Natural killer cell (primary cell): Measurements from ENCODE around the gene ETNK1. TPM values are rescaled to one million over a fixed set of nuclear protein-coding genes. Genes with fewer than 3 reads are reported as not detected.

Experiments used
- ATAC-seq, 3 donors: fragments of 150-1000 bp in 2 of 3; fragments of 200-7000 bp in 1 of 3; cut with Tn5 transposase; 1 replicate in 1 of 3; 2 replicates in 2 of 3; pipeline ENCODE4 v1.10.0; 2021; ENCODE audit warnings: mild to moderate bottlenecking in 2 of 3, moderate library complexity in 2 of 3
- DNase-seq, 2 donors: peaks; one replicate each; pipeline versions ENCODE4 v3.0.0 to v3.0.0-alpha.2; 2013 to 2021; ENCODE audit warnings: mixed read lengths in 1 of 2
- H3K27ac ChIP-seq: one replicate; pipeline ENCODE4 v1.5.1; 2013; ENCODE audit warnings: mild to moderate bottlenecking, low read length
- H3K27me3 ChIP-seq: one replicate; pipeline ENCODE4 v1.6.1; 2013; ENCODE audit warnings: low read length; ENCODE audit not compliant: control insufficient read depth, insufficient read depth
- H3K36me3 ChIP-seq: one replicate; pipeline ENCODE4 v1.6.1; 2013; ENCODE audit warnings: low read length; ENCODE audit not compliant: control insufficient read depth, insufficient read depth
- H3K4me1 ChIP-seq: one replicate; pipeline ENCODE4 v1.6.1; 2013; ENCODE audit warnings: low read length; ENCODE audit not compliant: control insufficient read depth, insufficient read depth
- H3K4me3 ChIP-seq: one replicate; pipeline ENCODE4 v1.5.1; 2013; ENCODE audit warnings: low read length
- H3K9me3 ChIP-seq: one replicate; pipeline ENCODE4 v1.6.1; 2013; ENCODE audit warnings: low read length; ENCODE audit not compliant: control insufficient read depth, insufficient read depth
- H3K27ac Mint-ChIP-seq, 2 donors: one replicate each; pipeline ENCODE4 v1.8.0; 2022; ENCODE audit warnings: mild to moderate bottlenecking in 2 of 2, mixed read lengths in 2 of 2, moderate library complexity in 1 of 2
- H3K27me3 Mint-ChIP-seq, 2 donors: one replicate each; pipeline ENCODE4 v1.8.0; 2022; ENCODE audit warnings: low read depth in 2 of 2, mixed read lengths in 2 of 2
- H3K36me3 Mint-ChIP-seq: one replicate; pipeline ENCODE4 v1.8.0; 2022; ENCODE audit warnings: mixed read lengths
- H3K4me1 Mint-ChIP-seq, 2 donors: one replicate each; pipeline ENCODE4 v1.8.0; 2022; ENCODE audit warnings: mixed read lengths in 2 of 2
- H3K4me3 Mint-ChIP-seq: one replicate; pipeline ENCODE4 v1.8.0; 2022; ENCODE audit warnings: mild to moderate bottlenecking, moderate library complexity, mixed read lengths
- H3K9me3 Mint-ChIP-seq, 2 donors: one replicate each; pipeline ENCODE4 v1.8.0; 2022; ENCODE audit warnings: mixed read lengths in 2 of 2
- WGBS: methylation state at CpG from one replicate; pipeline ENCODE4 v1.1.7; 2013; ENCODE audit warnings: missing lambda C conversion rate; ENCODE audit not compliant: insufficient coverage; 5-methylcytosine and 5-hydroxymethylcytosine counted together
- intact Hi-C: fragments of 100-400 bp; cut with micrococcal nuclease; formaldehyde crosslinking; loops from one replicate; pipeline ENCODE4 v1.14.2; 2022
- total RNA-seq, 4 donors: library from RNA; stranded (reverse); fragments of 120-200 nt in 1 of 4; gene quantifications; one replicate each; pipeline versions ENCODE4 v1.2.3 to v1.2.4, GENCODE V29; 2013 to 2022
- TF ChIP-seq, protein P1 (sequence below): fragments of 200-600 bp; IDR thresholded peaks from one replicate; pipeline ENCODE4 v1.8.0; 2022; ENCODE audit warnings: antibody characterized with exemption

Gene ETNK1
- total RNA-seq, 3 donors from 2014 or later (not counting 1 experiment from before 2014, with no cell fraction given), result 77.6 to 101 (median 85.2) TPM

- peaks cover 5% of the 10 kb centered on the region for H3K36me3 ChIP-seq
- H3K27ac Mint-ChIP-seq, result peak overlapping the region in 1 of 2 donors; percentile 46
- ATAC-seq, result no peak
- H3K4me3 ChIP-seq, result no peak overlapping the region
- no peaks in the 10 kb centered on the region for H3K9me3 Mint-ChIP-seq
- 97% methylated on average over 2 of the region's 2 CpGs for WGBS
- no peaks in the 10 kb centered on the region for H3K27me3 Mint-ChIP-seq
- no peak overlapping the region for H3K4me3 Mint-ChIP-seq
- TF ChIP-seq, protein P1, sequence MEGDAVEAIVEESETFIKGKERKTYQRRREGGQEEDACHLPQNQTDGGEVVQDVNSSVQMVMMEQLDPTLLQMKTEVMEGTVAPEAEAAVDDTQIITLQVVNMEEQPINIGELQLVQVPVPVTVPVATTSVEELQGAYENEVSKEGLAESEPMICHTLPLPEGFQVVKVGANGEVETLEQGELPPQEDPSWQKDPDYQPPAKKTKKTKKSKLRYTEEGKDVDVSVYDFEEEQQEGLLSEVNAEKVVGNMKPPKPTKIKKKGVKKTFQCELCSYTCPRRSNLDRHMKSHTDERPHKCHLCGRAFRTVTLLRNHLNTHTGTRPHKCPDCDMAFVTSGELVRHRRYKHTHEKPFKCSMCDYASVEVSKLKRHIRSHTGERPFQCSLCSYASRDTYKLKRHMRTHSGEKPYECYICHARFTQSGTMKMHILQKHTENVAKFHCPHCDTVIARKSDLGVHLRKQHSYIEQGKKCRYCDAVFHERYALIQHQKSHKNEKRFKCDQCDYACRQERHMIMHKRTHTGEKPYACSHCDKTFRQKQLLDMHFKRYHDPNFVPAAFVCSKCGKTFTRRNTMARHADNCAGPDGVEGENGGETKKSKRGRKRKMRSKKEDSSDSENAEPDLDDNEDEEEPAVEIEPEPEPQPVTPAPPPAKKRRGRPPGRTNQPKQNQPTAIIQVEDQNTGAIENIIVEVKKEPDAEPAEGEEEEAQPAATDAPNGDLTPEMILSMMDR, result no peak
- H3K36me3 Mint-ChIP-seq, result no peaks in the 10 kb centered on the region
- intact Hi-C loops, result no loop called here
- DNase-seq, result no peak
- peaks cover 46 to 49% of the 10 kb centered on the region in 2 donors for H3K4me1 Mint-ChIP-seq
- no peaks in the 10 kb centered on the region for H3K9me3 ChIP-seq
- H3K27ac ChIP-seq, result no peak overlapping the region
- peaks cover 1% of the 10 kb centered on the region for H3K4me1 ChIP-seq
- H3K27me3 ChIP-seq, result no peaks in the 10 kb centered on the region
Observed at GRCh38 chr12:22640851-22641250, 15.9 kb downstream of the ETNK1 start.

GRCh38 chr12:22641353-22642053, 16.5 kb downstream of the ETNK1 start:
- Histone ChIP-seq H3K27me3 (no peaks in the 10 kb centered on the region), H3K27ac (no peak overlapping the region), H3K4me1 (no peaks in the 10 kb centered on the region), H3K4me3 (no peak overlapping the region), H3K36me3 (peaks cover 6% of the 10 kb centered on the region), H3K9me3 (no peaks in the 10 kb centered on the region)
- H3K9me3 Mint-ChIP-seq, result no peaks in the 10 kb centered on the region
- H3K4me3 Mint-ChIP-seq, result no peak overlapping the region
- WGBS, result 100% methylated on average over 1 of the region's 3 CpGs
- TF ChIP-seq, protein P1, result no peak
- H3K27me3 Mint-ChIP-seq, result no peaks in the 10 kb centered on the region
- DNase-seq, result no peak
- no peak for ATAC-seq
- no peaks in the 10 kb centered on the region for H3K36me3 Mint-ChIP-seq
- H3K4me1 Mint-ChIP-seq, result peaks cover 44 to 45% of the 10 kb centered on the region in 2 donors
- peak overlapping the region; percentile 46 to 50 for H3K27ac Mint-ChIP-seq
- intact Hi-C loops, result no loop called here

- Histone ChIP-seq H3K27me3 (no peaks in the 10 kb centered on the region), H3K4me3 (no peak overlapping the region), H3K4me1 (no peaks in the 10 kb centered on the region), H3K9me3 (no peaks in the 10 kb centered on the region), H3K27ac (no peak overlapping the region), H3K36me3 (peaks cover 12% of the 10 kb centered on the region)
- TF ChIP-seq, protein P1, result no peak
- no peaks in the 10 kb centered on the region for H3K9me3 Mint-ChIP-seq
- peaks cover 29 to 47% of the 10 kb centered on the region in 2 donors for H3K4me1 Mint-ChIP-seq
- H3K27ac Mint-ChIP-seq, result peak overlapping the region in 1 of 2 donors; percentile 1
- ATAC-seq (no peak), DNase-seq (no peak)
- intact Hi-C loops, result no loop called here
- H3K4me3 Mint-ChIP-seq, result no peak overlapping the region
- 100% methylated on average over 2 of the region's 3 CpGs for WGBS
- no peaks in the 10 kb centered on the region for H3K36me3 Mint-ChIP-seq
- H3K27me3 Mint-ChIP-seq, result no peaks in the 10 kb centered on the region
Observed at GRCh38 chr12:22648668-22649067, 23.7 kb downstream of the ETNK1 start.

DNA sequence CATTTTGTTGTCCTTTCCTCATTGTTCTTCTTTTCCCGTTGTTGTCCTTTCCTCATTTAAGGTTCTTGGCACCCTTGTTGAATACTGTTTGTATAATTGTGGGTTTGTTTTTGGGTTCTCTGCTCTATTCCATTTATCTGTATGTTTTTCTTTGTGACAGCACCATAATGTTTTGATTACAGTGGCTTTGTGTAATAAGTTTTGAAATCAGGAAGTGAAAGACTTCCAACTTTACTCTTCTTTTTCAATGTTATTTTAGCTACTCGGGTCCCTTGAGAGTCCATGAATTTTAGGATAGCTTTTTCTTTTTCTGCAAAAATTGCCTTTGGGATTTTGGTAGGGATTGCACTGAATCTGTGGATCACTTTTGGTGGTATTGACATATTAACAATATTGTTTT, 28.1 kb downstream of the ETNK1 start:
- Histone ChIP-seq H3K4me1 (no peaks in the 10 kb centered on the region), H3K9me3 (no peaks in the 10 kb centered on the region), H3K4me3 (no peak overlapping the region), H3K27me3 (no peaks in the 10 kb centered on the region), H3K27ac (no peak overlapping the region), H3K36me3 (peaks cover 3% of the 10 kb centered on the region)
- no CpG with 5 or more reads among the region's 2 CpGs for WGBS
- TF ChIP-seq, protein P1, result no peak
- Mint-ChIP-seq H3K4me1 (peaks cover 35 to 52% of the 10 kb centered on the region in 2 donors), H3K36me3 (no peaks in the 10 kb centered on the region), H3K9me3 (no peaks in the 10 kb centered on the region), H3K27ac (peak overlapping the region; percentile 24 to 52), H3K27me3 (no peaks in the 10 kb centered on the region), H3K4me3 (no peak overlapping the region)
- ATAC-seq (no peak), DNase-seq (no peak)
- intact Hi-C loops, result no loop called here
